Large intestine (tissue), 3 donors: ENCODE results near the gene ATRN. TPM values are rescaled to one million over a fixed set of nuclear protein-coding genes. Genes with fewer than 3 reads are reported as not detected.
"Not testable (repeated sequence)": the region's sequence is repeated elsewhere in the genome, so short reads cannot be mapped to it uniquely, and the experiment has no call there.

Experiments
- DNase-seq, 2 donors: peaks; one replicate each; pipeline versions ENCODE4 v3.0.0 to v3.0.0-alpha.2; 2013
- H3K27ac ChIP-seq: one replicate; pipeline ENCODE4 v1.5.1; 2013; ENCODE audit warnings: low read length
- H3K27me3 ChIP-seq: 2 replicates; pipeline ENCODE4 v1.6.1; 2013; ENCODE audit warnings: low read length; ENCODE audit not compliant: control insufficient read depth, insufficient read depth
- H3K36me3 ChIP-seq: 2 replicates; pipeline ENCODE4 v1.6.1; 2013; ENCODE audit warnings: low read length; ENCODE audit not compliant: control insufficient read depth, insufficient read depth
- H3K4me1 ChIP-seq: one replicate; pipeline ENCODE4 v1.6.1; 2013; ENCODE audit warnings: low read length; ENCODE audit not compliant: control insufficient read depth, insufficient read depth
- H3K4me3 ChIP-seq: one replicate; pipeline ENCODE4 v1.5.1; 2013; ENCODE audit warnings: low read length
- H3K9me3 ChIP-seq: one replicate; pipeline ENCODE4 v1.6.1; 2013; ENCODE audit warnings: mild to moderate bottlenecking, low read depth, low read length, moderate library complexity; ENCODE audit not compliant: control insufficient read depth
- WGBS: methylation state at CpG from one replicate; pipeline ENCODE4 v1.1.5; 2013; ENCODE audit warnings: low lambda C conversion rate; ENCODE audit not compliant: insufficient coverage; 5-methylcytosine and 5-hydroxymethylcytosine counted together
- polyA plus RNA-seq: library from polyadenylated mRNA; unstranded; fragments of 120-200 nt; gene quantifications from one replicate; pipeline ENCODE4 v1.2.1, GENCODE V29; 2013

ATRN gene
- polyA plus RNA-seq, 1 donor: 89.2 TPM

DNA sequence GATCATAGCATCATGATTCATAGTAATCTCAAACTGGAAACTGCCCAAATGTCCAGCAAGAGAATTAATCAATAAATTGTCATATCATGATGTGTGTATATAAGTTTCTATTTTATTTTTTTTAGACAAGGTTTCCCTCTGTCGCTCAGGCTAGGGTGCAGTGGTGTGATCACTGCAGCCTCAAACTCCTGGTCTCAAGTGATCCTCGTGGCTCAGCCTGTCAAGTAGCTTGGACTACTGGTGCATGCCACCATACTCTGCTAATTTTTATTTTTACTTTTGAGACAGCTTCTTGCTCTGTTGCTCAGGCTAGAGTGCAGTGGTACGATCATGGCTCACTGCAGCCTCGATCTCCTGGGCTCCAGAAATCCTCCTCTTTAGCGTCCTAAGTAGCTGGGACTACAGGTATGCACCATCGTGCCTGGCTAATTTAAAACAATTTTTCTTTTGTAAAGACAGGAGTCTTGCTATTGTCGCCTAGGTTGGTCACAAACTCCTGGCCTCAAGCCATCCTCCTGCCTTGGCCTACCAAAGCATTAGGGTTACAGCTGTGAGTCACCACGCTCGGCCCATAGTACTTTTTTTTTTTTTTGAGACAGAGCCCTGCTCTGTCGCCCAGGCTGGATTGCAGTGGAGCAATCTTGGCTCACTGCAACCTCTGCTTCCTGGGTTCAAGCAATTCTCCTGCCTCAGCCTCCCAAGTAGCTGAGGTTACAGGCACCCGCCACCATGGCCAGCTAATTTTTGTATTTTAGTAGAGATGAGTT is 8.7 kb upstream of the ATRN start:
- peaks cover 4% of the 10 kb centered on the region for H3K4me1 ChIP-seq
- H3K4me3 ChIP-seq: no peak overlapping the region
- H3K36me3 ChIP-seq: no peaks in the 10 kb centered on the region
- WGBS: no CpG with 5 or more reads among the region's 11 CpGs
- no peak for DNase-seq
- no peaks in the 10 kb centered on the region for H3K27me3 ChIP-seq
- no peaks in the 10 kb centered on the region for H3K9me3 ChIP-seq
- H3K27ac ChIP-seq: no peak overlapping the region

DNA sequence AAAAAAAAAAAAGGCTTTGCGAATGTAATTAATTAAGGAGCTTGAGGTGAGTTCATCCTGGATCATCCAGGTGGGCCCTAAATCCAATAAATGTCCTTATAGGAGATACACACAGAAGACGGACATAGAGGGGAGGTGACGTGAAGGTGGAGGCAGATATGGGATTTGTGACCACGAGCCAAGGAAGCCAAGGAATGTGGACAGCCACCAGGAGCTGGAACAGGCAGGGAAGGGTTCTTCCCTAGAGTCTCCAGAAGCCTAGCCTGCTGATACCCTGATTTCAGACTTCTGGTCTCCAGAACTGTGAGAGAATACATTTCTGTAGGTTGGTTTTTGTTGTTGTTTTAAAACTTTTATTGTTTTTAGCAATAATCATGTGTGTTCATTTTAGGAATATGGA is 6.7 kb upstream of the ATRN start:
- H3K4me3 ChIP-seq: no peak overlapping the region
- no peak overlapping the region for H3K27ac ChIP-seq
- H3K4me1 ChIP-seq: peaks cover 4% of the 10 kb centered on the region
- no peak for DNase-seq
- H3K36me3 ChIP-seq: no peaks in the 10 kb centered on the region
- no CpG with 5 or more reads among the region's 4 CpGs for WGBS
- H3K27me3 ChIP-seq: no peaks in the 10 kb centered on the region
- no peaks in the 10 kb centered on the region for H3K9me3 ChIP-seq

DNA sequence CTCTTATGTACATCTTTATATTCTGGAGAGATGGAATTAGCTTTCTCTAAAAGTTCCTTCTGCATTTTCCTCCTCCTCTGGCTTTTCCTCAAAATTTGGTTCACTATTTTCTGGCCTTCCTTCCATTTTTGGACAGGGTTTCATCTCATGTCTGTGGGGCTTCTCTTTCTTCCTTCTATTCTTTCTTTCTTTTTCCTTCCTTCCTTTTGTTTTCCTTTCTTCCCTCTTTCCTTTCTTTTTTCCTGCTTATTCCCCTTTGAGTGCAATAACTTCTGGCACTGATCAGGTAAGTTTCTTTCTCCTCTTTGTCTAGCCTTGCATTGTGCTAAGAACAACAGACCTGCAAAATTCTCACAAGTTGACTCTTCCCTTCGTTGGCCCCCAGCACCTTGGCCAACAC is 5.5 kb upstream of the ATRN start:
- Histone ChIP-seq H3K27me3 (no peaks in the 10 kb centered on the region), H3K4me3 (no peak overlapping the region), H3K9me3 (no peaks in the 10 kb centered on the region), H3K36me3 (no peaks in the 10 kb centered on the region), H3K27ac (no peak overlapping the region), H3K4me1 (no peaks in the 10 kb centered on the region)
- no CpG with 5 or more reads among the region's 1 CpG for WGBS
- DNase-seq: no peak

DNA sequence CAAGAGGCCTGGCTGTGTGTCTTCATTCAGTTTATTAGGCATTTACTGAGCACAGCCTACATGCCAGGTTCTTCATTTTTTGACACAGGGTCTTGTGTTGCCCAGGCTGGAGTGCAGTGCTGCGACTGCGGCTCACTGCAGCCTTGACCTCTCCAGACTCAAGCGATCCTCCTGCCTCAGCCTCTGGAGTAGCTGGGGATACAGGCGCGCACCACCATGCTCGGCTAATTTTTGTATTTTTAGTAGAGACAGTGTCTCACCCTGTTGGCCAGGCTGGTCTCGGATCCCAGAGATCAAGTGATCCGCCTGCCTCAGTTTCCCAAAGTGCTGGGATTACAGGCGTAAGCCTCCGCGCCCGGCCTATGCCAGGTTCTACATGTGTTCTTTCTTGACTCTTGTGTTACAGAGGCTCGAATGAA is 601 bp upstream of the ATRN start:
- WGBS: no CpG with 5 or more reads among the region's 13 CpGs
- Histone ChIP-seq H3K4me3 (peak overlapping the region; percentile 90), H3K27me3 (no peaks in the 10 kb centered on the region), H3K36me3 (no peaks in the 10 kb centered on the region), H3K4me1 (peaks cover 13% of the 10 kb centered on the region), H3K9me3 (no peaks in the 10 kb centered on the region), H3K27ac (peak overlapping the region; percentile 75)
- DNase-seq: no peak

DNA sequence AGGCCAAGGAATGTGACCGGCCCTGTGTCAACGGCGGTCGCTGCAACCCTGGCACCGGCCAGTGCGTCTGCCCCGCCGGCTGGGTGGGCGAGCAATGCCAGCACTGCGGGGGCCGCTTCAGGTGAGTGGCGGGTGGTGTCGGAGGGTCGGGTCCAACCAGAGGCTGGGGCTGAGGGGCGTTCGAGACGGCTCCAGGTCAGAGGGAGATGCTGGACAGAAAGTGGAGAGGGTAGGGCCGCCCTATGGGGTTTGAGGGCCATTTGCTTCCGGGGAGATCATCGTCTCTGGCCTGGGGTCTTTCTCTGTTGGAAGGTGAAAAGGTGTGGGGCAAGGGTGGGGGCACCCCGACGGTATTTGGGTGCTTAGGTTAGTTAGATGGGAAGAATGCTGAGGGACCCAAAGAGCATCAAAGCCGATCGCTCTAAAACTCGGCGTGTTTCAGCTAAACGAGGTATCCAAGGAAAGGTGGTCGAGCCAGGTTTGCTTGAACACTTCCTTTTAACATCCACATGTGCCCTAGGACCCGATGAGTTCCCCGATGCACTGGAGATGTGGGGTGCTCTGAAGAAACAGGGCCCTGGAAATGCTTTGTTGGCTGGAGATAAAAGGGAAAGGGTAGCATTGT is 691 bp downstream of the ATRN start:
- peaks cover 13% of the 10 kb centered on the region for H3K4me1 ChIP-seq
- H3K4me3 ChIP-seq: peak overlapping the region; percentile 90
- H3K36me3 ChIP-seq: no peaks in the 10 kb centered on the region
- no CpG with 5 or more reads among the region's 30 CpGs for whole genome bisulfite sequencing
- no peaks in the 10 kb centered on the region for H3K9me3 ChIP-seq
- H3K27me3 ChIP-seq: no peaks in the 10 kb centered on the region
- H3K27ac ChIP-seq: peak overlapping the region; percentile 1
- DNase-seq: no peak

DNA sequence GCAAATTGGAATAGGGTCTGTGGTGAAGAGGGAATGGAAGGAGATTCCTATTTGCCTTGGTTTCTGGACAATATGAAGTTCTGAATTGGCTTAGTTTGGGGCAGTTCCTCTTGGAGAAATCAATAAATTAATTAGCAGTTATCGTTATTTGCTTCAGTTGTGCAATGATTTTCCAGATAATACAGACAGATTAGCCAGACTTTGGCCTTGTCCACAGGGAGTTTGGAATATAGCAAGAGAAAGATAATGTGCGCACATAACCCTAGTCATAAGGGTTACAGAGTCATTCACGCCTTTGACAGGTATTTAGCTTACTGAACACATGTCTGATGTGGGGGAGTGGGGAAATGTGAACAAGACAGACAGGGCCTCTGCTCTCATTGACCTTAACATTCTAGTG is 1.3 kb downstream of the ATRN start:
- WGBS: no CpG with 5 or more reads among the region's 3 CpGs
- peak overlapping the region; percentile 35 for H3K27ac ChIP-seq
- H3K4me3 ChIP-seq: peak overlapping the region; percentile 90
- H3K9me3 ChIP-seq: no peaks in the 10 kb centered on the region
- peak; percentile 47 to 71 for DNase-seq
- H3K4me1 ChIP-seq: peaks cover 13% of the 10 kb centered on the region
- H3K36me3 ChIP-seq: no peaks in the 10 kb centered on the region
- no peaks in the 10 kb centered on the region for H3K27me3 ChIP-seq

DNA sequence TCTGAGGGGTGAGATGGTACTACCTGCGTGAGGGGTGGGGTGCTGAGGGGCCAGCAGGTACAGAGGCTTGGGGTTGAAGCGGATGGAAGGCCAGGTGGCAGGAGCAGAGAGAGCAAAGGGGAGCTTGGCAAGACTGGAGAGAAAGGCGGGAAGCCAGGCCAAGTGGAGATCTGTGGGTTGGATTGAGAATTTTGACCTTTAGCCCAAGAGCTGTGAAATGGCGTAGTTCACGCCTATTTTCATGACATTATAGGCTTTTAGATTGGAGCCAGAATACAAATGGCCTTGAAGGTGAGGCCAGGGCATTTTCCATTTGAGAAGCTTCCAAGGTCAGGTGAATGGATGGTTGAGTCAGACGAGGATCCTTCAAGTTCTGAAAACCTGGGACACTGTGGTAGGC is 2.5 kb downstream of the ATRN start:
- Histone ChIP-seq H3K4me1 (peaks cover 16% of the 10 kb centered on the region), H3K9me3 (no peaks in the 10 kb centered on the region), H3K36me3 (no peaks in the 10 kb centered on the region), H3K27me3 (no peaks in the 10 kb centered on the region), H3K4me3 (peak overlapping the region; percentile 90), H3K27ac (peak overlapping the region; percentile 29)
- no peak for DNase-seq
- whole genome bisulfite sequencing: 80% methylated on average over 1 of the region's 6 CpGs

DNA sequence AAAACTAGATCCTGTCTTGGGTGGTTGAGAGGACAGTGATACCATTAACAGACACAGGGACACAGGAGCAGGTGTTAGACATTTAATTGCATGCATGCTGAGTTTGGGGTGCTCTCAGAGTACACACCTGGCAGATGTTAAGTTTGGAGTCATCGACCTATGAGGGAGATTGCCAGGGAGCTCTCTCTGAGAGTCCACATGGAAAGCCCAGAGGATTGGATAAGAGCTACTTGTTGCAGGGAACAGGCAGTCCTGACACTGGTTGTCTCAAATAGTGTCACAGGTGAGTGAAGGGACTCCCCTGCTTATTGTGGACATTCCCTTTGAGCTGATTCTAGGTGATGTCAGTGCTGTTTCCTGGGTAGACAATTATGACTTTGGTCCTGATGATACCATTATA is 3.1 kb downstream of the ATRN start:
- no CpG with 5 or more reads among the region's 1 CpG for WGBS

DNA sequence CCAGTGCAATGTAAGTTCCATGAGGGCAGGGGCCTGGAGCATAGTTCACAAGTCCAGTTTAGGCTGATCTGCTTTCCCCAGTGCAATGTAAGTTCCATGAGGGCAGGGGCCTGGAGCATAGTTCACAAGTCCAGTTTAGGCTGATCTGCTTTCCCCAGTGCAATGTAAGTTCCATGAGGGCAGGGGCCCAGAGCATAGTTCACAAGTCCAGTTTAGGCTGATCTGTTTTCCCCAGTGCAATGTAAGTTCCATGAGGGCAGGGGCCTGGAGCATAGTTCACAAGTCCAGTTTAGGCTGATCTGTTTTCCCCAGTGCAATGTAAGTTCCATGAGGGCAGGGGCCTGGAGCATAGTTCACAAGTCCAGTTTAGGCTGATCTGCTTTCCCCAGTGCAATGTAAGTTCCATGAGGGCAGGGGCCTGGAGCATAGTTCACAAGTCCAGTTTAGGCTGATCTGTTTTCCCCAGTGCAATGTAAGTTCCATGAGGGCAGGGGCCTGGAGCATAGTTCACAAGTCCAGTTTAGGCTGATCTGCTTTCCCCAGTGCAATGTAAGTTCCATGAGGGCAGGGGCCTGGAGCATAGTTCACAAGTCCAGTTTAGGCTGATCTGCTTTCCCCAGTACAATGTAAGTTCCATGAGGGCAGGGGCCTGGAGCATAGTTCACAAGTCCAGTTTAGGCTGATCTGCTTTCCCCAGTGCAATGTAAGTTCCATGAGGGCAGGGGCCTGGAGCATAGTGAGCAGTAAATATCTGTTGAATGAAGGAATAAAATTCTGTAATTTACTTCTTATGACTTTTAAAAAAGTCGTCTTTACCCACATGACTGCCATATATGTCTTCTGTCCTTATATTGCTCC is 6.4 kb downstream of the ATRN start:
- H3K9me3 ChIP-seq, H3K27ac ChIP-seq, H3K27me3 ChIP-seq, DNase-seq, H3K36me3 ChIP-seq, H3K4me3 ChIP-seq: not testable (repeated sequence)
- WGBS: 100% methylated on average over 1 of the region's 1 CpG
- H3K4me1 ChIP-seq: peaks cover 16% of the 10 kb centered on the region

More for the DNA sequence above, 3.1 kb downstream of the ATRN start:
- H3K4me1 ChIP-seq: peaks cover 16% of the 10 kb centered on the region
- DNase-seq: no peak
- H3K4me3 ChIP-seq: peak overlapping the region; percentile 6
- no peaks in the 10 kb centered on the region for H3K9me3 ChIP-seq
- no peak overlapping the region for H3K27ac ChIP-seq
- no peaks in the 10 kb centered on the region for H3K27me3 ChIP-seq
- peaks cover 4% of the 10 kb centered on the region for H3K36me3 ChIP-seq

DNA sequence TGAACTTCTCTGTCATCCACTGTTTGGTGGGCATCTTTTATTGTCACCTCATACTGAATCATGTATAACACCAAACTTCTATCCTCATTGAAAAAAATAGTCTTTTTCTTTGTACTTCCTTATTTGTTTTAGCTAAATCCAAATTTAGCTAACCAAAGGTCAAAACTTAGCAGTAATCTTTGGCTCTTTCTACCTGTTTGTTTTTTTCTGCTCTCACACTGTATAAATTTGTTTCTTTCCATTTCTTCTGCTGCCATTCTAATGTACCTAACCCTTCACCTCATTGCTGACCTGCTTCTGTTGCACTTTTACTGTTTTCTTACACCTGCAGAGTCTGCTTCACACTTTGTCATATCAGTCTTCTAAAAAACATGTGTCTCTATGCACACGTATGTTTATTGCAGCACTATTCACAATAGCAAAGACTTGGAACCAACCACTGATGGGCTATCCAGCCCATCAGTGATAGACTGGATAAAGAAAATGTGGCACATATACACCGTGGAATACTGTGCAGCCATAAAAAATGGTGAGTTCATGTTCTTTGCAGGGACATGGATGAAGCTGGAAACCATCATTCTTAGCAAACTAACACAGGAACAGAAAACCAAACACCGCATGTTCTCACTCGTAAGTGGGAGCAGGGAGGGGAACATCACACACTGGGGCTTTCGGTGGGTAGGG is 7.2 kb downstream of the ATRN start:
- H3K27me3 ChIP-seq: no peaks in the 10 kb centered on the region
- H3K4me1 ChIP-seq: peaks cover 13% of the 10 kb centered on the region
- no peak overlapping the region for H3K27ac ChIP-seq
- H3K9me3 ChIP-seq: no peaks in the 10 kb centered on the region
- no CpG with 5 or more reads among the region's 5 CpGs for WGBS
- DNase-seq: no peak
- H3K4me3 ChIP-seq: no peak overlapping the region
- H3K36me3 ChIP-seq: peaks cover 9% of the 10 kb centered on the region
